Loucy (cell line): Measurements from ENCODE around the gene STUM.

Experiments used
- H2AFZ ChIP-seq: fragments of 200-600 bp; sonication (generic); 2 replicates; pipeline ENCODE4 v1.6.0; 2016; ENCODE audit warnings: antibody characterized with exemption, mild to moderate bottlenecking, low read length, moderate library complexity
- H3F3A ChIP-seq: fragments of 200-600 bp; 2 replicates; pipeline ENCODE4 v1.6.0; 2016; ENCODE audit warnings: antibody characterized with exemption, low read depth, mild to moderate bottlenecking
- H3K27me3 ChIP-seq: fragments of 200-600 bp; sonication (generic); 2 replicates; pipeline ENCODE4 v1.6.1; 2014; ENCODE audit warnings: low read length, mild to moderate bottlenecking; ENCODE audit not compliant: insufficient read depth, poor library complexity, severe bottlenecking
- H3K36me3 ChIP-seq: fragments of 200-600 bp; sonication (generic); 2 replicates; pipeline ENCODE4 v1.6.1; 2016; ENCODE audit warnings: low read length; ENCODE audit not compliant: insufficient read depth
- H3K4me1 ChIP-seq: fragments of 200-600 bp; sonication (generic); 2 replicates; pipeline ENCODE4 v1.5.1; 2014; ENCODE audit warnings: low read length, mild to moderate bottlenecking; ENCODE audit not compliant: insufficient read depth, poor library complexity, severe bottlenecking
- H3K4me2 ChIP-seq: fragments of 200-600 bp; sonication (generic); 2 replicates; pipeline ENCODE4 v1.6.0; 2014; ENCODE audit warnings: antibody characterized with exemption, low read length, low read depth, mild to moderate bottlenecking; ENCODE audit not compliant: poor library complexity, severe bottlenecking
- H3K4me3 ChIP-seq: fragments of 200-600 bp; sonication (generic); 2 replicates; pipeline ENCODE4 v1.5.1; 2014; ENCODE audit warnings: low read length, mild to moderate bottlenecking, mixed read lengths; ENCODE audit not compliant: poor library complexity, severe bottlenecking
- H3K79me2 ChIP-seq: fragments of 200-600 bp; sonication (generic); 2 replicates; pipeline ENCODE4 v1.6.1; 2014; ENCODE audit warnings: low read length; ENCODE audit not compliant: insufficient read depth
- H3K9ac ChIP-seq: fragments of 200-600 bp; sonication (generic); 2 replicates; pipeline ENCODE4 v1.6.0; 2014; ENCODE audit warnings: mild to moderate bottlenecking, low read depth, low read length, moderate library complexity; ENCODE audit not compliant: poor library complexity, severe bottlenecking
- H3K9me2 ChIP-seq: fragments of 200-600 bp; sonication (generic); replicated peaks from 2 replicates; pipeline ENCODE4 v1.6.1; 2016; ENCODE audit warnings: low read depth, low read length, mixed read lengths
- H3K9me3 ChIP-seq: fragments of 200-600 bp; sonication (generic); 2 replicates; pipeline ENCODE4 v1.6.1; 2014; ENCODE audit warnings: mild to moderate bottlenecking, antibody characterized with exemption, low read length, low read depth; ENCODE audit not compliant: insufficient read depth
- H4K20me1 ChIP-seq: fragments of 200-600 bp; sonication (generic); 2 replicates; pipeline ENCODE4 v1.6.0; 2014; ENCODE audit warnings: antibody characterized with exemption, low read length, mild to moderate bottlenecking; ENCODE audit not compliant: insufficient read depth, poor library complexity, severe bottlenecking
- EZH2phosphoT487 ChIP-seq: fragments of 200-600 bp; IDR thresholded peaks from 2 replicates; pipeline ENCODE4 v1.6.1; 2018; ENCODE audit warnings: antibody characterized with exemption, mild to moderate bottlenecking, moderate library complexity, borderline replicate concordance
- TF ChIP-seq, protein P1 (sequence below): fragments of 200-600 bp; sonication (generic); conservative IDR thresholded peaks from 2 replicates; pipeline ENCODE4 v1.5.1; 2014; ENCODE audit warnings: mild to moderate bottlenecking, antibody characterized with exemption, low read length

The STUM gene

DNA sequence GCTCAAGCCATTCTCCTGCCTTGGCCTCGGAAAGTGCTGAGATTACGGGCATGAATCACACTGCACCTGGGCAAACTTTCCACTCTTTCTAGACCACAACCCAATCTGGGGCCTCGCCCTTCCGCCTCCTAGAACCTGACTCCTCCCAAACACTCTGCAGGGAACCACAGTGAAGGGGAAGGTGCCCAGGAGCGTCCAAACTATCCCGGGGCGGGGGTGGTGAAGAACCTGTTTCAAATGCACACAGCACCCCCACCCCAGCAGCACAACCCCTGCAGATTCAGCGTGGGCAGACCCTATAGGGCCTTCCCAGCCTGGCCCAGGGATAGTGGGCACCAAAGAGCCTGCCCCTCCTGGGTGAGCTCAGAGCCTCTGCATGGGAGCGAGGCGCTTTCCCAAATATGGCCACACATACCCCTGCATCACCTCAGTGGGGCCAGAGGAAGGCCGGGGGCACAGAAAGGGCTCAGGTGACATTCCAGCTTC, 86.9 kb downstream of the STUM start:
- Histone ChIP-seq H4K20me1 (no peaks in the 10 kb centered on the region), H3K4me1 (no peaks in the 10 kb centered on the region), H3K79me2 (no peaks in the 10 kb centered on the region), H3K9me2 (no peaks in the 10 kb centered on the region), H3K36me3 (peaks cover 79% of the 10 kb centered on the region; the same call in 1 of the 2 replicates), H3F3A (no peaks in the 10 kb centered on the region), H3K9me3 (no peaks in the 10 kb centered on the region), H3K27me3 (no peaks in the 10 kb centered on the region), H3K4me3 (no peak overlapping the region), H3K9ac (no peak overlapping the region), H3K4me2 (no peak overlapping the region), H2AFZ (no peak overlapping the region)
- TF ChIP-seq, protein P1, sequence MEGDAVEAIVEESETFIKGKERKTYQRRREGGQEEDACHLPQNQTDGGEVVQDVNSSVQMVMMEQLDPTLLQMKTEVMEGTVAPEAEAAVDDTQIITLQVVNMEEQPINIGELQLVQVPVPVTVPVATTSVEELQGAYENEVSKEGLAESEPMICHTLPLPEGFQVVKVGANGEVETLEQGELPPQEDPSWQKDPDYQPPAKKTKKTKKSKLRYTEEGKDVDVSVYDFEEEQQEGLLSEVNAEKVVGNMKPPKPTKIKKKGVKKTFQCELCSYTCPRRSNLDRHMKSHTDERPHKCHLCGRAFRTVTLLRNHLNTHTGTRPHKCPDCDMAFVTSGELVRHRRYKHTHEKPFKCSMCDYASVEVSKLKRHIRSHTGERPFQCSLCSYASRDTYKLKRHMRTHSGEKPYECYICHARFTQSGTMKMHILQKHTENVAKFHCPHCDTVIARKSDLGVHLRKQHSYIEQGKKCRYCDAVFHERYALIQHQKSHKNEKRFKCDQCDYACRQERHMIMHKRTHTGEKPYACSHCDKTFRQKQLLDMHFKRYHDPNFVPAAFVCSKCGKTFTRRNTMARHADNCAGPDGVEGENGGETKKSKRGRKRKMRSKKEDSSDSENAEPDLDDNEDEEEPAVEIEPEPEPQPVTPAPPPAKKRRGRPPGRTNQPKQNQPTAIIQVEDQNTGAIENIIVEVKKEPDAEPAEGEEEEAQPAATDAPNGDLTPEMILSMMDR = no peak
- no peak for TF ChIP-seq EZH2phosphoT487

DNA sequence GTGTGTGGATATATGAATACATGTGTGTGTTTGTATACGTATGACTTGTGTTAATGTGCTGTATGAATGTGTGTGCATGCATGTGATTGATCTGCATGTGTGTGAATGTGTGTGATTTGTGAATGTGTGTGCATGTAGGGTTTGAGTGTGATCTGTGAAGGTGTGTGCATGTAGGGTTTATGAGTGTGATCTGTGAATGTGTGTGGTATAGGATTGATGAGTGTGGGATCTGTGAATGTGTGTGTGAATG, 88.2 kb downstream of the STUM start:
- TF ChIP-seq EZH2phosphoT487 = no peak
- TF ChIP-seq, protein P1 = no peak
- Histone ChIP-seq H3K9ac (no peak overlapping the region), H3K4me2 (no peak overlapping the region), H3K9me3 (no peaks in the 10 kb centered on the region), H3K36me3 (peaks cover 90% of the 10 kb centered on the region; the same call in 1 of the 2 replicates), H4K20me1 (no peaks in the 10 kb centered on the region), H3K79me2 (no peaks in the 10 kb centered on the region), H3K27me3 (no peaks in the 10 kb centered on the region), H3K9me2 (no peaks in the 10 kb centered on the region), H2AFZ (no peak overlapping the region), H3K4me3 (no peak overlapping the region), H3K4me1 (no peaks in the 10 kb centered on the region), H3F3A (no peaks in the 10 kb centered on the region)

DNA sequence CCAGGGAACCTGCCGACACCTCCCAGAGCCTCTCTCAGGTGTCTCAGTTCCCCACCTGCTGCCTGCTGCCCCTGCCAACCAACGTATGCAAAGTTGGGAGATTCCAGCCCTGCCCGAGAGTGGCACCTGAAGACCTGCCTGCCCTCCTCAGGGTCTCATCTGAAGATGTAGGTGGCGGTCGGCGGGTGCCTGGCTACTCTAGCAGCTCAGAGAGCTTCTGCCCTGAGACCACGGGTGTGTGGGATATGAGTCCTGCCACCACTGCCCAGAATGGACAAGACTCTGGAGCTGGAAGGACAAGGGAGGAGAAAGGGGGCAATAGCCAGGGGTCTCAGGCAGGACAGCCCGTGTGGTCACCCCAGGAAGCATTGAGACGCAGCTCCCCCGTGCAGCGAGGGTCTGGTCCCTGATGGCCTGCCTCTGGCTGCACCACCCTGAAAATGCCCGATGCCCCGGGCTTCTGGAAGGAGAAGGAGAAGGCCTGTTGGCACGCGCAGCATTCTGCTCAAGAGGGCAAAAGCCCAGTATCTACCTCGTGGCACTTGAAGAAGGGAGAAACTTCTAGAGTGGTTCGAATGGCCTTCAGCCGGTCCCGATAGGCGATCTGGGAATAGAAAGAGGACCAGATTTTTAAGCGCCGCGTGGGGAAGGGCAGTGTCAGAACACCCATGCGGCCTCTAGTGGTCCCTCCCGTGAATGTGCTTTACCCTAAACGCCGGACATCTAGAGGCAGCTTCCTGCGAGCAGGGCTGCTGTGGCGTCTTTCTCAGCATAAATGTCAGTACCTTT, 88.8 kb downstream of the STUM start:
- Histone ChIP-seq H3K4me2 (no peak overlapping the region), H3K27me3 (no peaks in the 10 kb centered on the region), H3F3A (no peaks in the 10 kb centered on the region), H3K4me1 (no peaks in the 10 kb centered on the region), H2AFZ (no peak overlapping the region), H3K4me3 (no peak overlapping the region), H4K20me1 (no peaks in the 10 kb centered on the region), H3K79me2 (no peaks in the 10 kb centered on the region), H3K9ac (no peak overlapping the region), H3K36me3 (peaks cover 90% of the 10 kb centered on the region; the same call in 1 of the 2 replicates), H3K9me3 (no peaks in the 10 kb centered on the region), H3K9me2 (no peaks in the 10 kb centered on the region)
- TF ChIP-seq, protein P1 = no peak
- TF ChIP-seq EZH2phosphoT487 = no peak
